ENCODE measurements around the gene COG2. TPM values are rescaled to one million over a fixed set of nuclear protein-coding genes. Genes with fewer than 3 reads are reported as not detected.

Gene COG2
- total and polyA plus RNA-seq, 2 of the 13 experiments (the other 11 are each of a cell fraction or from before 2014, with no cell fraction given): 16.8 to 36.3 TPM

GRCh38 chr1:230639714-230640209 is 2.5 kb upstream of the COG2 start (continued):
- TF ChIP-seq CEBPZ (IDR thresholded peaks at IDR 0.05; ENCODE audit: low read length): no peak
- TF ChIP-seq BCL3 (CRISPR knock-in tag; IDR thresholded peaks at IDR 0.05): no peak
- TF ChIP-seq ZNF713 (CRISPR knock-in tag; IDR thresholded peaks at IDR 0.05): no peak
- peak; percentile 45 for TF ChIP-seq ZNF605 (CRISPR knock-in tag; IDR thresholded peaks at IDR 0.05)
- TF ChIP-seq XBP1 (CRISPR knock-in tag; IDR thresholded peaks at IDR 0.05): no peak
- no peak for TF ChIP-seq PLRG1 (conservative IDR thresholded peaks at IDR 0.05)
- TF ChIP-seq ZNF224 (CRISPR knock-in tag; IDR thresholded peaks at IDR 0.05): no peak
- TF ChIP-seq MBNL3 (CRISPR knock-in tag; conservative IDR thresholded peaks at IDR 0.05): no peak
- no peak for TF ChIP-seq ZNF777 (CRISPR knock-in tag; IDR thresholded peaks at IDR 0.05)
- no peak for TF ChIP-seq ZNF180 (CRISPR knock-in tag; IDR thresholded peaks at IDR 0.05; ENCODE audit: borderline replicate concordance, low read depth)
- TF ChIP-seq ZNF570 (CRISPR knock-in tag; IDR thresholded peaks at IDR 0.05; ENCODE audit: borderline replicate concordance): no peak
- no peak for TF ChIP-seq ZNF724P (CRISPR knock-in tag; IDR thresholded peaks at IDR 0.05; ENCODE audit: borderline replicate concordance)
- TF ChIP-seq ZNF547 (CRISPR knock-in tag; IDR thresholded peaks at IDR 0.05): no peak
- no peak for TF ChIP-seq ZNF737 (CRISPR knock-in tag; IDR thresholded peaks at IDR 0.05; ENCODE audit: borderline replicate concordance)
- no peak for TF ChIP-seq PRDM4 (CRISPR knock-in tag; IDR thresholded peaks at IDR 0.05; ENCODE audit: borderline replicate concordance)
- no peak for TF ChIP-seq CREBL2 (CRISPR knock-in tag; IDR thresholded peaks at IDR 0.05; ENCODE audit: borderline replicate concordance)
- TF ChIP-seq ZNF431 (CRISPR knock-in tag; IDR thresholded peaks at IDR 0.05; ENCODE audit: borderline replicate concordance, low read depth): peak; percentile 79; the same call in 1 of the 2 replicates
- TF ChIP-seq EZH2 (conservative IDR thresholded peaks at IDR 0.05; ENCODE audit: low read depth, low read length): no peak
- TF ChIP-seq ZNF597 (CRISPR knock-in tag; IDR thresholded peaks at IDR 0.05): no peak
- TF ChIP-seq ZBTB34 (CRISPR knock-in tag; IDR thresholded peaks at IDR 0.05): 0 out of 2 replicates have a peak, but pooled peaks have one; percentile 68
- TF ChIP-seq PHF5A (CRISPR knock-in tag; IDR thresholded peaks at IDR 0.05; ENCODE audit: low read depth, unreplicated experiment): peak; percentile 91
